Gastrocnemius medialis (tissue), 4 donors: ENCODE data around the gene NPHS1.

Source experiments
- CTCF ChIP-seq, 5 experiments: fragments of 450-650 bp in 3 of 5; fragments of 200-600 bp in 2 of 5; sonication (generic) in 2 of 5; IDR thresholded peaks in 4 of 5; conservative IDR thresholded peaks in 1 of 5; 1 replicate in 4 of 5; 2 replicates in 1 of 5; pipeline ENCODE4 v1.5.1; 2016 to 2019; ENCODE audit warnings: antibody characterized with exemption in 5 of 5, mild to moderate bottlenecking in 3 of 5, moderate library complexity in 3 of 5
- POLR2A ChIP-seq, 2 donors: fragments of 450-650 bp; IDR thresholded peaks; one replicate each; pipeline ENCODE4 v1.6.1; 2017; ENCODE audit warnings: antibody characterized with exemption in 2 of 2, mild to moderate bottlenecking in 2 of 2, moderate library complexity in 2 of 2

GRCh38 chr19:35776102-35776788 is 76.1 kb downstream of the NPHS1 start:
- no peak for TF ChIP-seq CTCF (IDR thresholded peaks at IDR 0.05 in 4 of 5, conservative IDR thresholded peaks at IDR 0.05 in 1 of 5)
- no peak for TF ChIP-seq POLR2A (IDR thresholded peaks at IDR 0.05)
